K562 (cell line): ENCODE results near the gene GPX7. TPM values are rescaled to one million over a fixed set of nuclear protein-coding genes. Genes with fewer than 3 reads are reported as not detected.

Source experiments
- ARID1B ChIP-seq: fragments of 450-650 bp; IDR thresholded peaks from 2 replicates; pipeline ENCODE4 v1.6.1; 2016; ENCODE audit warnings: antibody characterized with exemption, mild to moderate bottlenecking, inconsistent platforms
- BRF2 ChIP-seq: IDR thresholded peaks from 3 replicates; pipeline ENCODE4 v1.6.1; 2011; ENCODE audit warnings: borderline replicate concordance, mild to moderate bottlenecking; ENCODE audit not compliant: insufficient read length, insufficient read depth
- E4F1 ChIP-seq: fragments of 250-450 bp; sonication (Bioruptor Pico); IDR thresholded peaks from 2 replicates; pipeline ENCODE4 v1.5.0; 2021; ENCODE audit warnings: mild to moderate bottlenecking, borderline replicate concordance
- FOXK1 ChIP-seq: sonication (generic); formaldehyde crosslinking; IDR thresholded peaks from 2 replicates; pipeline ENCODE4 v1.8.0; 2022; ENCODE audit warnings: missing genetic modification reagents, mild to moderate bottlenecking, borderline replicate concordance
- KDM2B ChIP-seq: fragments of 250-450 bp; sonication (Bioruptor Pico); IDR thresholded peaks from 2 replicates; pipeline ENCODE4 v1.8.0; 2021; ENCODE audit warnings: mild to moderate bottlenecking, moderate library complexity
- MAFF ChIP-seq: IDR thresholded peaks from 2 replicates; pipeline ENCODE4 v1.6.1; 2012; ENCODE audit warnings: low read length, improper control_type of control experiment
- MAFG ChIP-seq: fragments of 450-650 bp; conservative IDR thresholded peaks from 2 replicates; pipeline ENCODE4 v1.6.1; 2016; ENCODE audit warnings: missing genetic modification characterization, missing compliant biosample characterization
- MTA1 ChIP-seq: fragments of 450-650 bp; IDR thresholded peaks from 2 replicates; pipeline ENCODE4 v1.6.1; 2017; ENCODE audit warnings: borderline replicate concordance
- MYC ChIP-seq, 2 experiments: fragments of 250-450 bp in 1 of 2; sonication (Bioruptor Pico) in 1 of 2; IDR thresholded peaks; 2 replicates each; pipeline versions ENCODE4 v1.5.1 to v1.6.1; 2012 to 2021; ENCODE audit warnings: low read depth in 2 of 2, borderline replicate concordance in 1 of 2, improper control_type of control experiment in 1 of 2, low read length in 1 of 2, mild to moderate bottlenecking in 1 of 2, moderate library complexity in 1 of 2
- NCOR1 ChIP-seq: fragments of 450-650 bp; IDR thresholded peaks from 2 replicates; pipeline ENCODE4 v1.6.1; 2016; ENCODE audit warnings: mild to moderate bottlenecking, moderate library complexity
- NFE2 ChIP-seq: IDR thresholded peaks from 2 replicates; pipeline ENCODE4 v1.6.1; 2014; ENCODE audit warnings: antibody characterized with exemption, low read depth
- NFRKB ChIP-seq: fragments of 450-650 bp; IDR thresholded peaks from 2 replicates; pipeline ENCODE4 v1.6.1; 2016; ENCODE audit warnings: low read depth
- SMARCA4 ChIP-seq: fragments of 450-650 bp; IDR thresholded peaks from 2 replicates; pipeline ENCODE4 v1.6.1; 2016
- TAF9B ChIP-seq: fragments of 450-650 bp; IDR thresholded peaks from 2 replicates; pipeline ENCODE4 v1.6.1; 2018; ENCODE audit warnings: mild to moderate bottlenecking; ENCODE audit not compliant: partially characterized antibody
- polyA plus RNA-seq, 8 experiments: library from polyadenylated mRNA; depleted of rRNA in 4 of 8; stranded (reverse) in 5 of 8; unstranded in 3 of 8; fragments of >200 nt; fragmentation: Nextera tagmentation in 2 of 8; fragmentation: Illumina TruSeq in 1 of 8; extraction: Ambion mirVana in 2 of 8; extraction: Trizol in 1 of 8; gene quantifications; 2 replicates each; pipeline versions ENCODE4 v1.2.1 to v1.2.3, GENCODE V29; 2011 to 2014; ENCODE audit warnings: inconsistent platforms in 1 of 8, missing spikeins in 1 of 8
- total RNA-seq, 7 experiments: library from RNA; depleted of rRNA in 6 of 7; stranded (reverse); fragments of >200 nt in 6 of 7; fragmentation: Illumina TruSeq in 2 of 7; extraction: Trizol in 2 of 7; gene quantifications; 2 replicates each; pipeline versions ENCODE4 v1.2.1 to v1.2.3, GENCODE V29; 2011 to 2021; ENCODE audit warnings: low replicate concordance in 1 of 7
- TF ChIP-seq, protein P1 (sequence below): fragments of 450-650 bp; IDR thresholded peaks from 2 replicates; pipeline ENCODE4 v1.6.1; 2016; ENCODE audit warnings: low read depth
- TF ChIP-seq, protein P2 (sequence below): fragments of 450-650 bp; IDR thresholded peaks from 2 replicates; pipeline ENCODE4 v1.6.1; 2016

The GPX7 gene
- total and polyA plus RNA-seq, 9 of the 15 experiments (the other 6 are each of a cell fraction or from before 2014, with no cell fraction given) = 0.08 TPM; not detected in 8

DNA sequence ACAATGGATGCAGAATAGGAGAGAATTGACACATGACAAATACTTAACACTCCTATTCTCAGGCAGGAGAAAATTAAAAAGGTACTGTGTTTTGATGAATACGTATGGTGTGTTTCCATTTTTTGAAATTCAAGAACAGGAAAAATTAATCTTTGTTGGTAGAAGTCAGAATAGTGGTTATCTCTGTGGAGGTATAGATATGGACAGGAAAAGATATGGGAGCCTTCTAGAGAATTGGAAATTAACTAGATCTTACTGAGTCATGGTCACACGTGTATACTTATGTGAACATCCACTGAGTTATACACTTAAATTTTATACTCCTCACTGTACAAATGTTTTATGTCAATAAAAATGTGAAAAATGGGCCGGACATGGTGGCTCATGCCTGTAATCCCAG is 39.4 kb upstream of the GPX7 start (continued):
- TF ChIP-seq E4F1 (CRISPR knock-in tag) (no peak), NCOR1 (0 out of 2 replicates have a peak, but pooled peaks have one; percentile 8), FOXK1 (no peak), NFRKB (no peak), KDM2B (no peak), SMARCA4 (peak; percentile 48; the same call in 1 of the 2 replicates), MAFF (no peak), BRF2 (no peak), ARID1B (peak; percentile 58; the same call in 1 of the 2 replicates), MYC (IDR thresholded peaks at IDR 0.05; ENCODE audit: low read depth, low read length) (0 out of 2 replicates have a peak, but pooled peaks have one; percentile 12), MYC (CRISPR knock-in tag; IDR thresholded peaks at IDR 0.05; ENCODE audit: borderline replicate concordance, low read depth) (no peak), NFE2 (peak; percentile 71; the same call in 1 of the 2 replicates), MTA1 (no peak), TAF9B (no peak), MAFG (tag) (peak; percentile 33; the same call in 1 of the 2 replicates)
- TF ChIP-seq, protein P1, sequence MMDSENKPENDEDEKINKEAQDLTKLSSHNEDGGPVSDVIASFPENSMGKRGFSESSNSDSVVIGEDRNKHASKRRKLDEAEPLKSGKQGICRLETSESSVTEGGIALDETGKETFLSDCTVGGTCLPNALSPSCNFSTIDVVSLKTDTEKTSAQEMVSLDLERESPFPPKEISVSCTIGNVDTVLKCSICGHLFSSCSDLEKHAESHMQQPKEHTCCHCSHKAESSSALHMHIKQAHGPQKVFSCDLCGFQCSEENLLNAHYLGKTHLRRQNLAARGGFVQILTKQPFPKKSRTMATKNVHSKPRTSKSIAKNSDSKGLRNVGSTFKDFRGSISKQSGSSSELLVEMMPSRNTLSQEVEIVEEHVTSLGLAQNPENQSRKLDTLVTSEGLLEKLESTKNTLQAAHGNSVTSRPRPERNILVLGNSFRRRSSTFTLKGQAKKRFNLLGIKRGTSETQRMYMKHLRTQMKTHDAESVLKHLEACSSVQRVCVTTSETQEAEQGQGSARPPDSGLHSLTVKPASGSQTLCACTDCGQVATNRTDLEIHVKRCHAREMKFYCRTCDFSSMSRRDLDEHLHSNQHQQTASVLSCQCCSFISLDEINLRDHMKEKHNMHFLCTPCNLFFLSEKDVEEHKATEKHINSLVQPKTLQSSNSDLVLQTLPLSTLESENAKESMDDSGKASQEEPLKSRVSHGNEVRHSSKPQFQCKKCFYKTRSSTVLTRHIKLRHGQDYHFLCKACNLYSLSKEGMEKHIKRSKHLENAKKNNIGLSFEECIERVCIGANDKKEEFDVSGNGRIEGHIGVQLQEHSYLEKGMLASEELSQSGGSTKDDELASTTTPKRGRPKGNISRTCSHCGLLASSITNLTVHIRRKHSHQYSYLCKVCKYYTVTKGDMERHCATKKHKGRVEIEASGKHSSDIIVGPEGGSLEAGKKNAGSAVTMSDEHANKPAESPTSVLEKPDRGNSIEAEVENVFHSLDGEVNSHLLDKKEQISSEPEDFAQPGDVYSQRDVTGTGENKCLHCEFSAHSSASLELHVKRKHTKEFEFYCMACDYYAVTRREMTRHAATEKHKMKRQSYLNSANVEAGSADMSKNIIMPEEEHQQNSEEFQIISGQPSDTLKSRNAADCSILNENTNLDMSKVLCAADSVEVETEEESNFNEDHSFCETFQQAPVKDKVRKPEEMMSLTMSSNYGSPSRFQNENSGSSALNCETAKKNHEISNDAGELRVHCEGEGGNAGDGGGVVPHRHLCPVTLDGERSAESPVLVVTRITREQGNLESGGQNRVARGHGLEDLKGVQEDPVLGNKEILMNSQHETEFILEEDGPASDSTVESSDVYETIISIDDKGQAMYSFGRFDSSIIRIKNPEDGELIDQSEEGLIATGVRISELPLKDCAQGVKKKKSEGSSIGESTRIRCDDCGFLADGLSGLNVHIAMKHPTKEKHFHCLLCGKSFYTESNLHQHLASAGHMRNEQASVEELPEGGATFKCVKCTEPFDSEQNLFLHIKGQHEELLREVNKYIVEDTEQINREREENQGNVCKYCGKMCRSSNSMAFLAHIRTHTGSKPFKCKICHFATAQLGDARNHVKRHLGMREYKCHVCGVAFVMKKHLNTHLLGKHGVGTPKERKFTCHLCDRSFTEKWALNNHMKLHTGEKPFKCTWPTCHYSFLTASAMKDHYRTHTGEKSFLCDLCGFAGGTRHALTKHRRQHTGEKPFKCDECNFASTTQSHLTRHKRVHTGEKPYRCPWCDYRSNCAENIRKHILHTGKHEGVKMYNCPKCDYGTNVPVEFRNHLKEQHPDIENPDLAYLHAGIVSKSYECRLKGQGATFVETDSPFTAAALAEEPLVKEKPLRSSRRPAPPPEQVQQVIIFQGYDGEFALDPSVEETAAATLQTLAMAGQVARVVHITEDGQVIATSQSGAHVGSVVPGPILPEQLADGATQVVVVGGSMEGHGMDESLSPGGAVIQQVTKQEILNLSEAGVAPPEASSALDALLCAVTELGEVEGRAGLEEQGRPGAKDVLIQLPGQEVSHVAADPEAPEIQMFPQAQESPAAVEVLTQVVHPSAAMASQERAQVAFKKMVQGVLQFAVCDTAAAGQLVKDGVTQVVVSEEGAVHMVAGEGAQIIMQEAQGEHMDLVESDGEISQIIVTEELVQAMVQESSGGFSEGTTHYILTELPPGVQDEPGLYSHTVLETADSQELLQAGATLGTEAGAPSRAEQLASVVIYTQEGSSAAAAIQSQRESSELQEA = no peak
- TF ChIP-seq, protein P2, sequence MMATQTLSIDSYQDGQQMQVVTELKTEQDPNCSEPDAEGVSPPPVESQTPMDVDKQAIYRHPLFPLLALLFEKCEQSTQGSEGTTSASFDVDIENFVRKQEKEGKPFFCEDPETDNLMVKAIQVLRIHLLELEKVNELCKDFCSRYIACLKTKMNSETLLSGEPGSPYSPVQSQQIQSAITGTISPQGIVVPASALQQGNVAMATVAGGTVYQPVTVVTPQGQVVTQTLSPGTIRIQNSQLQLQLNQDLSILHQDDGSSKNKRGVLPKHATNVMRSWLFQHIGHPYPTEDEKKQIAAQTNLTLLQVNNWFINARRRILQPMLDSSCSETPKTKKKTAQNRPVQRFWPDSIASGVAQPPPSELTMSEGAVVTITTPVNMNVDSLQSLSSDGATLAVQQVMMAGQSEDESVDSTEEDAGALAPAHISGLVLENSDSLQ = no peak
